A549 (cell line): ENCODE measurements around the gene CPXM1.

ENCODE experiments used
- CEBPB ChIP-seq, 2 experiments: fragments of >200 bp in 1 of 2; sonication (Bioruptor Twin) in 1 of 2; formaldehyde crosslinking in 1 of 2; IDR thresholded peaks; 2 replicates each; pipeline ENCODE4 v1.6.1; 2012 to 2016
- CHD2 ChIP-seq: fragments of 150-350 bp; IDR thresholded peaks from 2 replicates; pipeline ENCODE4 v1.6.1; 2014; ENCODE audit warnings: low read length; ENCODE audit not compliant: partially characterized antibody
- CTCF ChIP-seq: fragments of >200 bp; sonication (Bioruptor Twin); formaldehyde crosslinking; IDR thresholded peaks from 3 replicates; pipeline ENCODE4 v1.5.1; 2016
- EP300 ChIP-seq, 2 experiments: fragments of >200 bp; sonication (Bioruptor Twin); formaldehyde crosslinking; IDR thresholded peaks; 2 replicates in 1 of 2; 3 replicates in 1 of 2; pipeline ENCODE4 v1.6.1; 2016 to 2017
- GATA3 ChIP-seq: IDR thresholded peaks from 2 replicates; pipeline ENCODE4 v1.6.1; 2012; ENCODE audit warnings: borderline replicate concordance
- HOXB5 ChIP-seq: fragments of 250-450 bp; sonication (Bioruptor Pico); IDR thresholded peaks from 2 replicates; pipeline ENCODE4 v1.5.0; 2020; ENCODE audit warnings: mild to moderate bottlenecking, moderate library complexity
- MAX ChIP-seq: IDR thresholded peaks from 2 replicates; pipeline ENCODE4 v1.6.1; 2012
- POLR2A ChIP-seq: IDR thresholded peaks from 2 replicates; pipeline ENCODE4 v1.6.1; 2012; ENCODE audit warnings: mild to moderate bottlenecking, low read length
- POLR2AphosphoS2 ChIP-seq: conservative IDR thresholded peaks from 2 replicates; pipeline ENCODE4 v1.6.1; 2012; ENCODE audit warnings: low read length, improper control_type of control experiment, inconsistent platforms
- RAD21 ChIP-seq, 2 experiments: fragments of >200 bp in 1 of 2; sonication (Bioruptor Twin) in 1 of 2; formaldehyde crosslinking in 1 of 2; IDR thresholded peaks in 1 of 2; conservative IDR thresholded peaks in 1 of 2; 2 replicates in 1 of 2; 3 replicates in 1 of 2; pipeline ENCODE4 v1.6.1; 2012 to 2018; ENCODE audit warnings: inconsistent platforms in 1 of 2
- RFX5 ChIP-seq: fragments of 450-650 bp; IDR thresholded peaks from 2 replicates; pipeline ENCODE4 v1.7.1; 2014; ENCODE audit warnings: antibody characterized with exemption, mild to moderate bottlenecking, moderate library complexity
- SMC3 ChIP-seq: fragments of >200 bp; sonication (Bioruptor Twin); formaldehyde crosslinking; IDR thresholded peaks from 3 replicates; pipeline ENCODE4 v1.6.1; 2018; ENCODE audit warnings: inconsistent platforms

GRCh38 chr20:2833761-2834160 is 33.3 kb upstream of the CPXM1 start:
- no peak for TF ChIP-seq EP300 (IDR thresholded peaks at IDR 0.05)
- TF ChIP-seq GATA3: no peak
- TF ChIP-seq CTCF: no peak
- TF ChIP-seq RFX5: no peak
- no peak for TF ChIP-seq POLR2AphosphoS2
- no peak for TF ChIP-seq POLR2A
- no peak for TF ChIP-seq SMC3
- no peak for TF ChIP-seq CEBPB (IDR thresholded peaks at IDR 0.05)
- TF ChIP-seq CHD2: no peak
- no peak for TF ChIP-seq MAX
- TF ChIP-seq RAD21 (conservative IDR thresholded peaks at IDR 0.05 in 1 of 2, IDR thresholded peaks at IDR 0.05 in 1 of 2): no peak
- no peak for TF ChIP-seq HOXB5
